ENCODE measurements around the gene ELAPOR1.
"Not testable (repeated sequence)": the region's sequence is repeated elsewhere in the genome, so short reads cannot be mapped to it uniquely, and the experiment has no call there.

Gene ELAPOR1

GRCh38 chr1:109135940-109136339 lies 22.0 kb downstream of the ELAPOR1 start:
- no peak for DNase-seq (ENCODE audit: low spot score)

- DNase-seq (ENCODE audit: low spot score) = no peak
Observed at GRCh38 chr1:109136766-109137165, 22.9 kb downstream of the ELAPOR1 start.

GRCh38 chr1:109137958-109138357 lies 24.0 kb downstream of the ELAPOR1 start:
- DNase-seq (ENCODE audit: low spot score) = no peak

GRCh38 chr1:109138358-109138757 lies 24.4 kb downstream of the ELAPOR1 start:
- no peak for DNase-seq (ENCODE audit: low spot score)

GRCh38 chr1:109140392-109140791 lies 26.5 kb downstream of the ELAPOR1 start:
- no peak for DNase-seq (ENCODE audit: low spot score)

GRCh38 chr1:109142260-109142659 lies 28.3 kb downstream of the ELAPOR1 start:
- no peak for DNase-seq (ENCODE audit: low spot score)

GRCh38 chr1:109142725-109143124 lies 28.8 kb downstream of the ELAPOR1 start:
- not testable (repeated sequence) for DNase-seq (ENCODE audit: low spot score)

GRCh38 chr1:109148987-109149561 lies 35.2 kb downstream of the ELAPOR1 start:
- DNase-seq (ENCODE audit: low spot score) = no peak

GRCh38 chr1:109149874-109150601 lies 36.1 kb downstream of the ELAPOR1 start:
- no peak for DNase-seq (ENCODE audit: low spot score)

- peak; percentile 89 for DNase-seq (ENCODE audit: low spot score)
Observed at GRCh38 chr1:109151146-109151990, 37.5 kb downstream of the ELAPOR1 start.

GRCh38 chr1:109152196-109152595 lies 38.3 kb downstream of the ELAPOR1 start:
- no peak for DNase-seq (ENCODE audit: low spot score)

GRCh38 chr1:109156916-109157385 lies 43.0 kb downstream of the ELAPOR1 start:
- no peak for DNase-seq (ENCODE audit: low spot score)

- DNase-seq (ENCODE audit: low spot score) = no peak
Observed at GRCh38 chr1:109158433-109158832, 44.5 kb downstream of the ELAPOR1 start.

GRCh38 chr1:109159326-109159725 lies 45.4 kb downstream of the ELAPOR1 start:
- no peak for DNase-seq (ENCODE audit: low spot score)

- no peak for DNase-seq (ENCODE audit: low spot score)
Observed at GRCh38 chr1:109160071-109160840, 46.3 kb downstream of the ELAPOR1 start.

GRCh38 chr1:109161858-109162606 lies 48.1 kb downstream of the ELAPOR1 start:
- DNase-seq (ENCODE audit: low spot score) = peak; percentile 74

- no peak for DNase-seq (ENCODE audit: low spot score)
Observed at GRCh38 chr1:109162626-109163025, 48.7 kb downstream of the ELAPOR1 start.

GRCh38 chr1:109163551-109163950 lies 49.6 kb downstream of the ELAPOR1 start:
- no peak for DNase-seq (ENCODE audit: low spot score)

Data from pons (tissue), 1 donor.